SK-N-SH (cell line): Measurements from ENCODE around the gene APC2. TPM values are rescaled to one million over a fixed set of nuclear protein-coding genes. Genes with fewer than 3 reads are reported as not detected.

Experiments
- CTCF ChIA-PET: fragments of 300-600, 350-600 bp; formaldehyde crosslinking; extraction: SDS; loops from one replicate; lab custom pipeline; 2021; lab: Yijun Ruan, JAX
- POLR2A ChIA-PET: fragments of 350-600 bp; sonication (Branson Sonifier 250); formaldehyde crosslinking; extraction: SDS; loops from one replicate; lab custom pipeline; 2020; ENCODE audit warnings: antibody characterized with exemption, inconsistent platforms; lab: Yijun Ruan, JAX
- DNase-seq: peaks from one replicate; pipeline ENCODE4 v3.0.0; 2012
- H2AFZ ChIP-seq: fragments of 200-600 bp; sonication (generic); 2 replicates; pipeline ENCODE4 v1.8.1; 2016; ENCODE audit warnings: antibody characterized with exemption, mild to moderate bottlenecking, low read depth
- H3F3A ChIP-seq: fragments of 200-600 bp; sonication (generic); replicated peaks from 2 replicates; pipeline ENCODE3; 2016; ENCODE audit warnings: antibody characterized with exemption, mild to moderate bottlenecking; ENCODE audit not compliant: insufficient read depth
- H3K27ac ChIP-seq, 2 experiments: fragments of 200-500 bp in 1 of 2; fragments of 200-600 bp in 1 of 2; sonication (Bioruptor generic) in 1 of 2; sonication (generic), shearing (Covaris generic) in 1 of 2; 2 replicates each; pipeline versions ENCODE4 v1.5.1 to v1.6.1; 2014 to 2016; ENCODE audit warnings: low read depth in 2 of 2, inconsistent platforms in 1 of 2, low read length in 1 of 2, mild to moderate bottlenecking in 1 of 2, mixed read lengths in 1 of 2
- H3K27me3 ChIP-seq: fragments of 200-600 bp; sonication (generic), shearing (Covaris generic); 2 replicates; pipeline ENCODE4 v1.6.1; 2016; ENCODE audit warnings: mixed run types; ENCODE audit not compliant: insufficient read depth
- H3K36me3 ChIP-seq, 2 experiments: fragments of 200-500 bp in 1 of 2; fragments of 200-600 bp in 1 of 2; sonication (Bioruptor generic) in 1 of 2; sonication (generic) in 1 of 2; replicated peaks in 1 of 2; 2 replicates each; pipeline versions ENCODE3 to v1.5.1; 2014 to 2016; ENCODE audit warnings: low read length in 1 of 2, mild to moderate bottlenecking in 1 of 2; ENCODE audit not compliant: insufficient read depth in 2 of 2, control insufficient read depth in 1 of 2
- H3K4me1 ChIP-seq, 2 experiments: fragments of 200-500 bp in 1 of 2; fragments of 200-600 bp in 1 of 2; sonication (Bioruptor generic) in 1 of 2; sonication (generic), shearing (Covaris generic) in 1 of 2; 2 replicates each; pipeline versions ENCODE4 v1.5.1 to v1.6.1; 2014 to 2016; ENCODE audit warnings: low read depth in 1 of 2, low read length in 1 of 2, mixed run types in 1 of 2; ENCODE audit not compliant: insufficient read depth in 2 of 2, control insufficient read depth in 1 of 2
- H3K4me2 ChIP-seq: fragments of 200-600 bp; sonication (generic), shearing (Covaris generic); 2 replicates; pipeline ENCODE4 v1.6.1; 2017; ENCODE audit warnings: mixed run types
- H3K4me3 ChIP-seq, 2 experiments: fragments of 200-500 bp in 1 of 2; fragments of 200-600 bp in 1 of 2; sonication (Bioruptor generic) in 1 of 2; sonication (generic), shearing (Covaris generic) in 1 of 2; 2 replicates each; pipeline versions ENCODE4 v1.5.1 to v1.8.1; 2014 to 2016; ENCODE audit warnings: low read depth in 2 of 2, inconsistent platforms in 1 of 2, low read length in 1 of 2, mild to moderate bottlenecking in 1 of 2, mixed read lengths in 1 of 2, moderate library complexity in 1 of 2
- H3K79me2 ChIP-seq: fragments of 200-600 bp; sonication (generic); 2 replicates; pipeline ENCODE4 v1.8.1; 2017; ENCODE audit warnings: mild to moderate bottlenecking; ENCODE audit not compliant: insufficient read depth
- H3K9ac ChIP-seq: fragments of 200-600 bp; sonication (generic); 2 replicates; pipeline ENCODE4 v1.6.1; 2017; ENCODE audit warnings: mixed run types
- H3K9me2 ChIP-seq: fragments of 200-600 bp; sonication (generic); 2 replicates; pipeline ENCODE4 v1.6.1; 2017; ENCODE audit warnings: mixed run types
- H3K9me3 ChIP-seq: fragments of 200-600 bp; sonication (generic); 2 replicates; pipeline ENCODE4 v1.6.1; 2017; ENCODE audit warnings: mixed run types, mild to moderate bottlenecking, moderate library complexity
- H4K20me1 ChIP-seq: fragments of 200-600 bp; sonication (generic); 2 replicates; pipeline ENCODE4 v1.6.1; 2017; ENCODE audit warnings: mild to moderate bottlenecking, mixed run types; ENCODE audit not compliant: insufficient read depth
- EP300 ChIP-seq, 2 experiments: IDR thresholded peaks; 2 replicates each; pipeline versions ENCODE4 v1.4.0 to v1.6.1; 2012; ENCODE audit warnings: borderline replicate concordance in 1 of 2, low read depth in 1 of 2, low read length in 1 of 2
- IRF3 ChIP-seq: fragments of 150-350 bp; IDR thresholded peaks from 2 replicates; pipeline ENCODE4 v1.6.1; 2016; ENCODE audit warnings: mild to moderate bottlenecking, low read depth, low read length
- JUND ChIP-seq: IDR thresholded peaks from 2 replicates; pipeline ENCODE4 v1.4.0; 2012
- POLR2AphosphoS5 ChIP-seq: IDR thresholded peaks from 2 replicates; pipeline ENCODE4 v1.6.1; 2012; ENCODE audit warnings: low read depth, low read length
- RXRA ChIP-seq: IDR thresholded peaks from 2 replicates; pipeline ENCODE4 v1.4.0; 2012; ENCODE audit warnings: low read depth, mild to moderate bottlenecking, borderline replicate concordance
- SIN3A ChIP-seq: IDR thresholded peaks from 2 replicates; pipeline ENCODE4 v1.6.1; 2012; ENCODE audit warnings: low read depth, mild to moderate bottlenecking, low read length, moderate library complexity, borderline replicate concordance
- TCF12 ChIP-seq: IDR thresholded peaks from 2 replicates; pipeline ENCODE4 v1.4.0; 2012
- TEAD4 ChIP-seq: IDR thresholded peaks from 2 replicates; pipeline ENCODE4 v1.4.0; 2012; ENCODE audit warnings: mild to moderate bottlenecking, borderline replicate concordance; ENCODE audit not compliant: insufficient read depth
- WGBS: methylation state at CpG from one replicate; pipeline ENCODE4 v1.1.6; 2017; ENCODE audit warnings: low lambda C conversion rate; 5-methylcytosine and 5-hydroxymethylcytosine counted together
- polyA plus RNA-seq, 3 experiments: library from polyadenylated mRNA; depleted of rRNA; stranded (reverse); fragments of >200 nt; gene quantifications; 2 replicates each; pipeline ENCODE4 v1.2.3, GENCODE V29; 2012
- TF ChIP-seq, protein P1 (sequence below): IDR thresholded peaks from 2 replicates; pipeline ENCODE4 v1.6.1; 2012; ENCODE audit warnings: mild to moderate bottlenecking, low read depth, low read length, moderate library complexity
- TF ChIP-seq, protein P2 (sequence below): IDR thresholded peaks from 2 replicates; pipeline ENCODE4 v1.4.0; 2012; ENCODE audit warnings: low read depth, borderline replicate concordance

APC2 gene
- polyA plus RNA-seq, 1 of the 3 experiments (the other 2 are of a cell fraction): 1.3 TPM

GRCh38 chr19:1428738-1429391, 21.1 kb upstream of the APC2 start (continued):
- TF ChIP-seq IRF3: no peak
- TF ChIP-seq, protein P1, sequence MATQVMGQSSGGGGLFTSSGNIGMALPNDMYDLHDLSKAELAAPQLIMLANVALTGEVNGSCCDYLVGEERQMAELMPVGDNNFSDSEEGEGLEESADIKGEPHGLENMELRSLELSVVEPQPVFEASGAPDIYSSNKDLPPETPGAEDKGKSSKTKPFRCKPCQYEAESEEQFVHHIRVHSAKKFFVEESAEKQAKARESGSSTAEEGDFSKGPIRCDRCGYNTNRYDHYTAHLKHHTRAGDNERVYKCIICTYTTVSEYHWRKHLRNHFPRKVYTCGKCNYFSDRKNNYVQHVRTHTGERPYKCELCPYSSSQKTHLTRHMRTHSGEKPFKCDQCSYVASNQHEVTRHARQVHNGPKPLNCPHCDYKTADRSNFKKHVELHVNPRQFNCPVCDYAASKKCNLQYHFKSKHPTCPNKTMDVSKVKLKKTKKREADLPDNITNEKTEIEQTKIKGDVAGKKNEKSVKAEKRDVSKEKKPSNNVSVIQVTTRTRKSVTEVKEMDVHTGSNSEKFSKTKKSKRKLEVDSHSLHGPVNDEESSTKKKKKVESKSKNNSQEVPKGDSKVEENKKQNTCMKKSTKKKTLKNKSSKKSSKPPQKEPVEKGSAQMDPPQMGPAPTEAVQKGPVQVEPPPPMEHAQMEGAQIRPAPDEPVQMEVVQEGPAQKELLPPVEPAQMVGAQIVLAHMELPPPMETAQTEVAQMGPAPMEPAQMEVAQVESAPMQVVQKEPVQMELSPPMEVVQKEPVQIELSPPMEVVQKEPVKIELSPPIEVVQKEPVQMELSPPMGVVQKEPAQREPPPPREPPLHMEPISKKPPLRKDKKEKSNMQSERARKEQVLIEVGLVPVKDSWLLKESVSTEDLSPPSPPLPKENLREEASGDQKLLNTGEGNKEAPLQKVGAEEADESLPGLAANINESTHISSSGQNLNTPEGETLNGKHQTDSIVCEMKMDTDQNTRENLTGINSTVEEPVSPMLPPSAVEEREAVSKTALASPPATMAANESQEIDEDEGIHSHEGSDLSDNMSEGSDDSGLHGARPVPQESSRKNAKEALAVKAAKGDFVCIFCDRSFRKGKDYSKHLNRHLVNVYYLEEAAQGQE: no peak
- no peak for TF ChIP-seq POLR2AphosphoS5

DNA sequence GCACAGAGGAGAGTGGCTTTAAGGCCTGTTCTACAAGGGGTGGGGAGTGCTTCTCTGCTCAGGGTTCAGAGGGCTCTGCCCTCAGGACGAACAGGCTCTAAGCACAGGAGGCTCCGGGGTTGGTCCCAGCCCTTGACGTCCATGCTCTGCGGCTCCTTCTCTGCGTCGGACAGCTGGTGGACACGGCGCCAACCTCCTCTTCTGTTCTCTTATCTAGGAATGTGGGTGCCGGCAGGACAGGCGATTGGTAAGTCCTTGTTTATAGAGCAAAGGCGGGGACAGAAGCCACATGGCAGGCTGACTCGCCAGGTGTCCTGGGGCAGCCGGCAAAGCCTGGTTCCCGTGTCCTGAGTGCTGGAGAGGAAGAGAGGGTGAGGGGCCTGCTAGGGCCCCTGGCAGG, 20.2 kb upstream of the APC2 start:
- Histone ChIP-seq H3K9me2 (no peaks in the 10 kb centered on the region), H3K4me3 (no peak overlapping the region), H3K27me3 (no peaks in the 10 kb centered on the region), H3F3A (no peaks in the 10 kb centered on the region), H3K4me2 (no peak overlapping the region), H4K20me1 (peaks cover 21% of the 10 kb centered on the region; the same call in 1 of the 2 replicates), H2AFZ (no peak overlapping the region), H3K79me2 (peaks cover 21% of the 10 kb centered on the region), H3K9ac (no peak overlapping the region), H3K9me3 (no peaks in the 10 kb centered on the region), H3K27ac (no peak overlapping the region), H3K4me1 (no peaks in the 10 kb centered on the region; a peak in 1 of 4 replicates), H3K36me3 (peaks cover 0 to 84% of the 10 kb centered on the region in 2 experiments)
- whole genome bisulfite sequencing: 92% methylated on average over 11 of the region's 14 CpGs
- CTCF ChIA-PET: interaction anchor here (1.2 kb wide), 1 partner anchor 8 kb away, joined by 5 read pairs; no protein-coding TSS in a partner anchor
- no peak for DNase-seq
- TF ChIP-seq JUND: no peak
- TF ChIP-seq, protein P2, sequence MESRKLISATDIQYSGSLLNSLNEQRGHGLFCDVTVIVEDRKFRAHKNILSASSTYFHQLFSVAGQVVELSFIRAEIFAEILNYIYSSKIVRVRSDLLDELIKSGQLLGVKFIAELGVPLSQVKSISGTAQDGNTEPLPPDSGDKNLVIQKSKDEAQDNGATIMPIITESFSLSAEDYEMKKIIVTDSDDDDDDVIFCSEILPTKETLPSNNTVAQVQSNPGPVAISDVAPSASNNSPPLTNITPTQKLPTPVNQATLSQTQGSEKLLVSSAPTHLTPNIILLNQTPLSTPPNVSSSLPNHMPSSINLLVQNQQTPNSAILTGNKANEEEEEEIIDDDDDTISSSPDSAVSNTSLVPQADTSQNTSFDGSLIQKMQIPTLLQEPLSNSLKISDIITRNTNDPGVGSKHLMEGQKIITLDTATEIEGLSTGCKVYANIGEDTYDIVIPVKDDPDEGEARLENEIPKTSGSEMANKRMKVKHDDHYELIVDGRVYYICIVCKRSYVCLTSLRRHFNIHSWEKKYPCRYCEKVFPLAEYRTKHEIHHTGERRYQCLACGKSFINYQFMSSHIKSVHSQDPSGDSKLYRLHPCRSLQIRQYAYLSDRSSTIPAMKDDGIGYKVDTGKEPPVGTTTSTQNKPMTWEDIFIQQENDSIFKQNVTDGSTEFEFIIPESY: no peak
- no peak for TF ChIP-seq SIN3A
- no peak for TF ChIP-seq EP300 (IDR thresholded peaks at IDR 0.05; ENCODE audit: borderline replicate concordance in 1 of 2, low read depth in 1 of 2, low read length in 1 of 2)
- TF ChIP-seq TEAD4: no peak
- no peak for TF ChIP-seq RXRA
- TF ChIP-seq TCF12: no peak
- POLR2A ChIA-PET: no interaction called here
